Measurements from ENCODE around the gene AGXT. TPM values are rescaled to one million over a fixed set of nuclear protein-coding genes. Genes with fewer than 3 reads are reported as not detected.

AGXT gene
- total RNA-seq, 1 donor: not detected

DNA sequence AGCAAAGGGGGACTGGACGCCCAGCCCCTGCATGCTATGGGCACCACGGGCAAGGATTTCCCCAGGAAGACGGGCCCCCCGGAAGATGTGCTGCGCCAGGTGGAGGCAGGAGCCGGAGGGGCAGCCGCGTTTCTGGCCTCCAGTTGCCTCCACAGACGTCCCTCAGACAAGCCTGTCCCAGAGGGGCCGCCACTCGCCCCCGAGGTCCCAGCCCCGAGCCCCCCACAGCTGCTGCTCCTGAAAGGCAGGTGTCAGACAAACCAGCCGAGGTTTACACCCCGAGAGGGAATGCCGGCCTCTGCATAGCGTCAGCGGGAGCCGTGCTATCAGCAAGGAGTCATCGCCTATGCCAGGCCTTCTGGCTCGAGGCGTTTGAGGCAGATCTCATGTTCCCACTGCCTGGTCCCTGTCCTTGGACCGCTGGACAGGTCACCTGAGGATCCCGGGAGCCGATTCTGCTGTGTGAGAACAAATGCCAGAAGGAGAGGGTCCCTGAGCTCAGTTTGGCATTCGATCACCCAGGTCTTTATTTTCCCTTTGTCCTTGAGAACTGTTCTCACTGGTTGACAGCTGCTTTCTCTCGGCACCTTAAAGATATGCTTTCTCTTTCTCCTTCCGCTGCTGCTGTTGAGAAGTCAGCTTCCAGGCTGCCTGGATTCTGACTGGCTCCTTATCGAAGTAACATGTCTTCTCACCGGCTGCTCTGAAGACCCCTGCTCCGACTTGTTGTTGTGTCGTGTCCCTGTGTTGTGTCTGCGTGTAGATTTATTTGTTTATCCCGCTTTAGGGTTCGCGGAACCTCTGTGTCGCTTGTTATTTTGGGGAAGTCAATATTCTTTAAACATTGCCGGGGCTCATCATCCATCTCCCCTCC lies 58.1 kb downstream of the AGXT start:
- peak; percentile 40 for DNase-seq (ENCODE audit: low read depth)
- peak overlapping the region; percentile 17 for H3K4me3 ChIP-seq (ENCODE audit: low read depth, low read length)
- TF ChIP-seq, protein P1, sequence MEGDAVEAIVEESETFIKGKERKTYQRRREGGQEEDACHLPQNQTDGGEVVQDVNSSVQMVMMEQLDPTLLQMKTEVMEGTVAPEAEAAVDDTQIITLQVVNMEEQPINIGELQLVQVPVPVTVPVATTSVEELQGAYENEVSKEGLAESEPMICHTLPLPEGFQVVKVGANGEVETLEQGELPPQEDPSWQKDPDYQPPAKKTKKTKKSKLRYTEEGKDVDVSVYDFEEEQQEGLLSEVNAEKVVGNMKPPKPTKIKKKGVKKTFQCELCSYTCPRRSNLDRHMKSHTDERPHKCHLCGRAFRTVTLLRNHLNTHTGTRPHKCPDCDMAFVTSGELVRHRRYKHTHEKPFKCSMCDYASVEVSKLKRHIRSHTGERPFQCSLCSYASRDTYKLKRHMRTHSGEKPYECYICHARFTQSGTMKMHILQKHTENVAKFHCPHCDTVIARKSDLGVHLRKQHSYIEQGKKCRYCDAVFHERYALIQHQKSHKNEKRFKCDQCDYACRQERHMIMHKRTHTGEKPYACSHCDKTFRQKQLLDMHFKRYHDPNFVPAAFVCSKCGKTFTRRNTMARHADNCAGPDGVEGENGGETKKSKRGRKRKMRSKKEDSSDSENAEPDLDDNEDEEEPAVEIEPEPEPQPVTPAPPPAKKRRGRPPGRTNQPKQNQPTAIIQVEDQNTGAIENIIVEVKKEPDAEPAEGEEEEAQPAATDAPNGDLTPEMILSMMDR (IDR thresholded peaks at IDR 0.05; ENCODE audit: insufficient read depth, low read length): no peak

DNA sequence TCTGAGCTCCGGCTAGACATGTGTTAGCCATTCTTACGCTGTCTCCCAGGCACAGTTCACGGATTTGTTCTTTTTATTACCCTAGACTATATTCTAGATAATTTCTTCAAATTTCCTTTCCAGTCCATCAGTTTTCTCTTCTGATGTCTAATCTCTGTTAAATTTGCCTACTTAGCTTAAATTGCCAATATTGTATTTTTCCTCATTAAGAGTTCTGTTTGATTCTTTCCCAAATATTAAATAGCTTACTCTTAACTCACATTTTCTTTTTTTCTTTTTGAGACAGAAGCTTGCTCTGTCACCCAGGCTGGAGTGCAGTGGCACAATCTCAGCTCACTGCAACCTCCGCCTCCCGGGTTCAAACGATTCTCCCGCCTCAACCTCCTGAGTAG lies 58.8 kb downstream of the AGXT start:
- H3K4me3 ChIP-seq (ENCODE audit: low read depth, low read length): no peak overlapping the region
- TF ChIP-seq, protein P1 (IDR thresholded peaks at IDR 0.05; ENCODE audit: insufficient read depth, low read length): no peak
- DNase-seq (ENCODE audit: low read depth): no peak

DNA sequence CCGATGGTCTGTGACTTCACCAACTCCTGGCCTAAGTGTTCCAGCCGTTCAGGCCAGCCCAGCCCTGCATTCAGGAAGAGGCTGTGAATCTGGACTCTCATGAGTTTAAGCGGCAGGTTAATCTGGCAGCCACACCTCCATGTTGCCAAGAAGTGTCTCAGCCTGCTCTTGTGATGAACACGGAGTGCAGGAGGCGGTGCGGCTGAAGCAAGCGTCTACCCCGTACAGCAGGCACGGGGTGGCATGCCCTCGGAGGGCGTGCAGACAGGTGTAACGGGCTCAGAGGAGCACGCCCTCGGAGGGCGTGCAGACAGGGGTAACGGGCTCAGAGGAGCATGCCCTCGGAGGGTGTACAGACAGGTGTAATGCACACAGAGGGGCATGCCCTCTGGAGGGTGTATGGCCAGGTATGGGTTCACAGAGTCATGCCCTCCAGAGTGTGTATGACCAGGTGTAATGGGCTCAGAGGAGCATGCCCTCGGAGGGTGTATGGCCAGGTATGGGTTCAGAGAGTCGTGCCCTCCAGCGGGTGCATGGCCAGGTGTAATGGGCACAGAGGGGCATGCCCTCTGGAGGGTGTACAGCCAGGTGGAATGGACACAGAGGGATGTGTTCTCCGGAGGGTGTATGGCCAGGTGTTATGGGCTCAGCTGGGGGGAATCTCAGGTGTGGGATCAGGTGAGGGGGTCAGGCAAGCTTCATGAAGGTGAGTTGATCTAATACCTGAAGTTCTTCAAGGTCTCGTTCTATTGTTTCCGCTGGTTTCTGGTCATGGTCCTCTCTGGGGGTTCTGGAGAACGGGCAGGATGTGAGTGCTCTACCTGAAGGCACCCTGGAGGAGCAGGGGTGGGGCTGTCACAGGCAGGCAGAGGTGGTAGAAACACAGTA lies 60.1 kb downstream of the AGXT start:
- no peak overlapping the region for H3K4me3 ChIP-seq (ENCODE audit: low read depth, low read length)
- TF ChIP-seq, protein P1 (IDR thresholded peaks at IDR 0.05; ENCODE audit: insufficient read depth, low read length): no peak
- no peak for DNase-seq (ENCODE audit: low read depth)

DNA sequence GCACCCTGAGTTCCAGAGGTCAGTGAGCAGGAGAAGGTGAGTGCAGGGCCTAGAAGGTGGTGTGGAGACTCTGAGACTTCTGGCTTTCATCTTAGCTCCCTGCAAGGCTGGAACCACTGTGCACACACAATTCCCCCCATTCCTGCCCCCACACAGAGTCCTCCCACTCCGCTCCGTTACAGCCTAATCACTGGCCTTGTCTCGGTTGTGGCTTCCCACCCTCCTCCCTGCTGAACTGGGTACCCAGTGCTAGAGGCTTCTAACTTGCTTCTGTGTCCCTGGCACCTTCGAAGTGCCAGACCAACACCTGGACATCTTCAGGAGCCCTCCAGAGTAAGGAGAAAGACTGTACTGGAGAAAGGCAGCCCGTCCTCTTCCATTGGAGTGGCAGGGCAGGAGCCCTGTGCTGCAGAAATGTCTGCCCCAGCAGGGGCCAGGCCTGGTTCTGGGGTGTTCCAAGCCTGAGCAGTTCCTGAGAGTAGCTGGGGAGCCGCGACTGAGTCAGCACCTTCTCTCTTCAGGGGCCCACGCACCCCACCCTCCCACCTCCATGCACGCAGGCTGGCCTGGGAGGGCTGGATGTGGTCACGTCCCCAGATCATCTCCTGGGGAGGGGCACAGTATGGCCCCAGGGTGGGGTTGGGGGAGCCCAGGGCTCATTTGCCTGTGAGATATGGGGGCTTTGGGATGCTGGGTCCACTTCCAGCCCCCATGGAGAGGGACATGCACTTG lies 60.9 kb downstream of the AGXT start:
- no peak for DNase-seq (ENCODE audit: low read depth)
- TF ChIP-seq, protein P1 (IDR thresholded peaks at IDR 0.05; ENCODE audit: insufficient read depth, low read length): no peak
- no peak overlapping the region for H3K4me3 ChIP-seq (ENCODE audit: low read depth, low read length)

Other genes with a start within 250 kb of the AGXT start
- 0.09 and 0.25 TPM in 2 replicates for gene GPR35, start 243.3 kb upstream of the AGXT start, total RNA-seq (ENCODE audit: low replicate concordance)
- not detected in 2 replicates for gene AQP12B, start 185.9 kb upstream of the AGXT start, total RNA-seq (ENCODE audit: low replicate concordance)
- not detected in 2 replicates for gene AQP12A, start 177.0 kb upstream of the AGXT start, total RNA-seq (ENCODE audit: low replicate concordance)
- under 0.01 TPM in 1 of 2 replicates, not detected in the other for gene KIF1A, start 48.6 kb upstream of the AGXT start, total RNA-seq (ENCODE audit: low replicate concordance)
- not detected in 2 replicates for gene MAB21L4, start 27.3 kb downstream of the AGXT start, total RNA-seq (ENCODE audit: low replicate concordance)
- under 0.01 and 0.41 TPM in 2 replicates for gene CROCC2, start 37.5 kb downstream of the AGXT start, total RNA-seq (ENCODE audit: low replicate concordance)
- 77.5 and 105 TPM in 2 replicates for gene SNED1, start 129.8 kb downstream of the AGXT start, total RNA-seq (ENCODE audit: low replicate concordance)
- 36.5 and 73.4 TPM in 2 replicates for gene MTERF4, start 233.5 kb downstream of the AGXT start, total RNA-seq (ENCODE audit: low replicate concordance)

Measured in fibroblast of the aortic adventitia (primary cell).